Measurements from ENCODE around the gene ABCF2. TPM values are rescaled to one million over a fixed set of nuclear protein-coding genes. Genes with fewer than 3 reads are reported as not detected.

ABCF2 gene
- polyA plus RNA-seq, 1 donor (not counting 4 experiments of a cell fraction or from before 2014, with no cell fraction given), result 33.3 TPM

DNA sequence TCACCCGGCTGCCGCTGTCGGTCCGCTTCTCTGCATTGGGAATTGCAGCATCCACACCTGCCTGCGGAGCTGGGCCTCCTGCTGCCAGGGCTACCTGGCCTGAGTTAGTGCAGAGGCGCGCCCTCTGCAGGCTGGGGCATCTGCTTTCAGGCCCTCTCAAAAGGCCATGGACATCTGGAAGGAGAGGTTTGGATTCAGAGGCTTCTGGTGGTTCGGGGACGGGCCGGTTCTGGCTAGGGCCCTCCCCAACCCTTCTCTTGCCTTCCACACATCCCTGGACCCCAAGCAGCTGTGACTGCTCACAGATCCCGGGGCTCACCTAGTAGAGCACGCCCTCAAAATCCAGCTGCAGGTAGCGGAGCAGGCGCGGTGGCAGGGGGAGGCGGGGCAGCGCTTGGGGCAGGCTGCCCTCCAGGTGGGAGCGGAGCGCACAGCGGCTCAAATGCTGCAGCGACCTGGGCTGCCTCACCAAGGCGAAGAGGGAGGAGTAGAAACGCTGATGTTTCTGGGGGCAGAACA, 51.2 kb downstream of the ABCF2 start:
- no peak overlapping the region for H3K9ac ChIP-seq (ENCODE audit: control insufficient read depth, extremely low read depth, insufficient read depth, low read length)

DNA sequence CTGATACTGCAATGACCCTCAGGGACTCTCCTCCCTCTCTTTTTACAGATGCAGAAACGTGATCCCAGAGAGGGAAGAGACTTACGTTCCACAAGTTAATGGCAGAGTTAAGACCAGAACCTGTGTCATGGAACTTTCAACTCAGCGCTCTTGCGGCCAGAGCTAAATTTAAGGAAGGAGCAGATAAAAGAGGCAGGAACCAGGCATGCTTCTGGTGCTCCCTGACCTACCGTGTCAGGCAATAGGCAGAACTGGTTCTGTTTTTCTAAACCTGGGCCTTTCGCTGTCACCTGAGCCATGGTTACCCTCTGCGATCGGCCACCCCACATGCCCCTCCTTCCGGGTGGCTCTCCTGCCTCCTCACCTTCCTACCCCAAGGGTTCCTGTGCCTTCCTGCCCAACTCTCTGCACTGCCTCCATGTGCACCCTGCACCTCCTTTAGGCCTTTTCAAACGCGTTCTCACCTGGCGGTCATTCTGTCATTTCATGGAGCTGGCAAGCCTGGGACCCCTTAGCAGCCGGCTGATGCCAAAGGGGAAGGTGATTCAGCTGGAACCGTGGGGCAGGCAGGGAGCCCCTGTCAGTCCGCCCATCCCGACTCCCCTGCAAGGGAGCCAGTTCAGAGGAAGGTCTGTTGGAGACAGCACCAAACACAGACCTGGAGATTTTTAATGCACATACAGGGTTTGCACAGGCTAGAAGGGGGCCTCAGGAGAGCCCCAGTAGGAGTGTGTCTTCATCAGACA, 51.8 kb downstream of the ABCF2 start:
- Histone ChIP-seq H3K27me3 (ENCODE audit: control insufficient read depth, extremely low read depth, insufficient read depth, low read length) (peaks cover 32% of the 10 kb centered on the region), H3K36me3 (ENCODE audit: control insufficient read depth in 2 of 2, extremely low read depth in 1 of 2, insufficient read depth in 2 of 2, low read length in 2 of 2) (no peaks in the 10 kb centered on the region), H3K9me1 (ENCODE audit: control insufficient read depth, extremely low read depth, insufficient read depth, low read length) (no peaks in the 10 kb centered on the region), H3K79me2 (ENCODE audit: control insufficient read depth, insufficient read depth, low read length) (no peaks in the 10 kb centered on the region), H4K20me1 (ENCODE audit: control insufficient read depth, extremely low read depth, insufficient read depth, low read length) (no peaks in the 10 kb centered on the region), H3K4me1 (ENCODE audit: control insufficient read depth, extremely low read depth, insufficient read depth, low read length) (no peaks in the 10 kb centered on the region), H3K9me3 (ENCODE audit: control insufficient read depth, low read depth, low read length) (no peaks in the 10 kb centered on the region), H3K9ac (ENCODE audit: control insufficient read depth, extremely low read depth, insufficient read depth, low read length) (no peak overlapping the region), H3K4me2 (ENCODE audit: control insufficient read depth, extremely low read depth, insufficient read depth, low read depth, low read length) (no peak overlapping the region), H3K27ac (ENCODE audit: control insufficient read depth, insufficient read depth, low read length) (no peak overlapping the region), H3K4me3 (ENCODE audit: control insufficient read depth in 2 of 3, extremely low read depth in 1 of 3, insufficient read depth in 2 of 3, low read depth in 1 of 3, low read length in 3 of 3) (no peak overlapping the region), H2AFZ (ENCODE audit: control insufficient read depth, low read length) (no peak overlapping the region)
- FAIRE-seq (no peak), DNase-seq (ENCODE audit: low read depth, low spot score) (no peak)
- TF ChIP-seq EZH2 (IDR thresholded peaks at IDR 0.05; ENCODE audit: low read length), result no peak
- TF ChIP-seq, protein P1, sequence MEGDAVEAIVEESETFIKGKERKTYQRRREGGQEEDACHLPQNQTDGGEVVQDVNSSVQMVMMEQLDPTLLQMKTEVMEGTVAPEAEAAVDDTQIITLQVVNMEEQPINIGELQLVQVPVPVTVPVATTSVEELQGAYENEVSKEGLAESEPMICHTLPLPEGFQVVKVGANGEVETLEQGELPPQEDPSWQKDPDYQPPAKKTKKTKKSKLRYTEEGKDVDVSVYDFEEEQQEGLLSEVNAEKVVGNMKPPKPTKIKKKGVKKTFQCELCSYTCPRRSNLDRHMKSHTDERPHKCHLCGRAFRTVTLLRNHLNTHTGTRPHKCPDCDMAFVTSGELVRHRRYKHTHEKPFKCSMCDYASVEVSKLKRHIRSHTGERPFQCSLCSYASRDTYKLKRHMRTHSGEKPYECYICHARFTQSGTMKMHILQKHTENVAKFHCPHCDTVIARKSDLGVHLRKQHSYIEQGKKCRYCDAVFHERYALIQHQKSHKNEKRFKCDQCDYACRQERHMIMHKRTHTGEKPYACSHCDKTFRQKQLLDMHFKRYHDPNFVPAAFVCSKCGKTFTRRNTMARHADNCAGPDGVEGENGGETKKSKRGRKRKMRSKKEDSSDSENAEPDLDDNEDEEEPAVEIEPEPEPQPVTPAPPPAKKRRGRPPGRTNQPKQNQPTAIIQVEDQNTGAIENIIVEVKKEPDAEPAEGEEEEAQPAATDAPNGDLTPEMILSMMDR (optimal IDR thresholded peaks at IDR 0.05 in 1 of 3, IDR thresholded peaks at IDR 0.05 in 1 of 3, conservative IDR thresholded peaks at IDR 0.05 in 1 of 3; ENCODE audit: extremely low read depth in 1 of 3, insufficient read depth in 2 of 3, low read length in 3 of 3), result no peak
- dilution Hi-C loops (cut with MboI; ENCODE audit: extremely low pct_ligation_motif_present, low sequenced_read_pairs), result no loop called here

More for the DNA sequence above, 51.2 kb downstream of the ABCF2 start:
- dilution Hi-C loops (cut with MboI; ENCODE audit: extremely low pct_ligation_motif_present, low sequenced_read_pairs), result no loop called here
- H3K36me3 ChIP-seq (ENCODE audit: control insufficient read depth in 2 of 2, extremely low read depth in 1 of 2, insufficient read depth in 2 of 2, low read length in 2 of 2), result no peaks in the 10 kb centered on the region
- FAIRE-seq, result no peak
- H3K79me2 ChIP-seq (ENCODE audit: control insufficient read depth, insufficient read depth, low read length), result no peaks in the 10 kb centered on the region
- H3K4me1 ChIP-seq (ENCODE audit: control insufficient read depth, extremely low read depth, insufficient read depth, low read length), result no peaks in the 10 kb centered on the region
- H3K9me3 ChIP-seq (ENCODE audit: control insufficient read depth, low read depth, low read length), result no peaks in the 10 kb centered on the region
- H4K20me1 ChIP-seq (ENCODE audit: control insufficient read depth, extremely low read depth, insufficient read depth, low read length), result no peaks in the 10 kb centered on the region
- no peak overlapping the region for H2AFZ ChIP-seq (ENCODE audit: control insufficient read depth, low read length)
- TF ChIP-seq EZH2 (IDR thresholded peaks at IDR 0.05; ENCODE audit: low read length), result no peak
- TF ChIP-seq, protein P1 (optimal IDR thresholded peaks at IDR 0.05 in 1 of 3, IDR thresholded peaks at IDR 0.05 in 1 of 3, conservative IDR thresholded peaks at IDR 0.05 in 1 of 3; ENCODE audit: extremely low read depth in 1 of 3, insufficient read depth in 2 of 3, low read length in 3 of 3), result peak; percentile 15 to 42 (median 25)
- H3K27me3 ChIP-seq (ENCODE audit: control insufficient read depth, extremely low read depth, insufficient read depth, low read length), result peaks cover 31% of the 10 kb centered on the region
- H3K9me1 ChIP-seq (ENCODE audit: control insufficient read depth, extremely low read depth, insufficient read depth, low read length), result no peaks in the 10 kb centered on the region
- H3K4me2 ChIP-seq (ENCODE audit: control insufficient read depth, extremely low read depth, insufficient read depth, low read depth, low read length), result no peak overlapping the region
- no peak for DNase-seq (ENCODE audit: low read depth, low spot score)
- peak overlapping the region in 1 of 3 experiments; percentile 24 for H3K4me3 ChIP-seq (ENCODE audit: control insufficient read depth in 2 of 3, extremely low read depth in 1 of 3, insufficient read depth in 2 of 3, low read depth in 1 of 3, low read length in 3 of 3)
- H3K27ac ChIP-seq (ENCODE audit: control insufficient read depth, insufficient read depth, low read length), result no peak overlapping the region

All from keratinocyte (primary cell).